Measurements from ENCODE around the gene AKAP8.

DNA sequence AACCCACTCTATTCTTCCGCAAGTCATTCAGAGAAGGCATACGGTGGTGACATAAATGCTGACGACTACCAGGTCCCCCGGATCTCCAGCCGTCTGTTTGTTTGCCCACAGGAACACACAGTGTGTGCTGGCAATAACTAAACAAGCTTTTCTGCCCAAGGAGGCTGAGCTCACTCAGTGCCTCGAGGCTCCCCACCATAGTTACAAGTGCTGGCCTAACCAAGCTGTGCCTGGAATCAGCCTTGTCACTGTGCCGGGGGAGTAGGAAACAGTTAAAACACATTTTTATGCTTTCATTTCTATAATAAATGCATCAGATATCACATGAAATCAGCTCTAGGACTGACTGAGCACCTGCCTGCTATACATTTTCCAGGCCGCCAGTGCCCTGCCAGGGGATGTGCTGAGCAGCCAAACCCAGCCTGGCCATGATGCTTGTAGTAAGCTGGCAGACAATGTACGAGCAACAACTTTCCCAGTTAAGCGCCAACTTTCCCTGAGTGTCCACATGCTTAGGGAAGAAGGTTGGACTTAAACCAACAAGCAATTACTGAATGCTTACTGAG is 75.4 kb downstream of the AKAP8 start:
- TF ChIP-seq, protein P1, sequence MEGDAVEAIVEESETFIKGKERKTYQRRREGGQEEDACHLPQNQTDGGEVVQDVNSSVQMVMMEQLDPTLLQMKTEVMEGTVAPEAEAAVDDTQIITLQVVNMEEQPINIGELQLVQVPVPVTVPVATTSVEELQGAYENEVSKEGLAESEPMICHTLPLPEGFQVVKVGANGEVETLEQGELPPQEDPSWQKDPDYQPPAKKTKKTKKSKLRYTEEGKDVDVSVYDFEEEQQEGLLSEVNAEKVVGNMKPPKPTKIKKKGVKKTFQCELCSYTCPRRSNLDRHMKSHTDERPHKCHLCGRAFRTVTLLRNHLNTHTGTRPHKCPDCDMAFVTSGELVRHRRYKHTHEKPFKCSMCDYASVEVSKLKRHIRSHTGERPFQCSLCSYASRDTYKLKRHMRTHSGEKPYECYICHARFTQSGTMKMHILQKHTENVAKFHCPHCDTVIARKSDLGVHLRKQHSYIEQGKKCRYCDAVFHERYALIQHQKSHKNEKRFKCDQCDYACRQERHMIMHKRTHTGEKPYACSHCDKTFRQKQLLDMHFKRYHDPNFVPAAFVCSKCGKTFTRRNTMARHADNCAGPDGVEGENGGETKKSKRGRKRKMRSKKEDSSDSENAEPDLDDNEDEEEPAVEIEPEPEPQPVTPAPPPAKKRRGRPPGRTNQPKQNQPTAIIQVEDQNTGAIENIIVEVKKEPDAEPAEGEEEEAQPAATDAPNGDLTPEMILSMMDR (IDR thresholded peaks at IDR 0.05): no peak
- no peak for TF ChIP-seq POLR2A (IDR thresholded peaks at IDR 0.05)
